Measurements from ENCODE around the gene ISCU. TPM values are rescaled to one million over a fixed set of nuclear protein-coding genes. Genes with fewer than 3 reads are reported as not detected.

Gene ISCU
- total RNA-seq, 4 donors from 2014 or later = 207 to 257 (median 242) TPM

DNA sequence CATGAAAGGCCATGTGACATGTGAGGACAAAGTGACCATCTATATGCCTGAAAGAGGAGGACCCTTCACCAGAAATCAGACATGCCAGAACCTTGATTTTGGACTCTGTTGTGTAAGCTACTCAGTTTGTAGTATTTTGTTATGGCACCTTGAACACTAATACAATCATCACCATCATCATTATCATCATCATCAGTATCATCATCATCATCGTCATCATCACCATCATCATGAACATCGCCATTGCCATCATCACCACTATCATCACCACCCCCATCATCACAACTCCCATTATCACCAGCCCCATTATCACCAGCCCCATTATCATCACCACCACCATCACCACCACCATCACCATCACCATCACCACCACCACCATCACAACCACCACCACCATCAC lies 15.9 kb downstream of the ISCU start:
- 82% methylated on average over 2 of the region's 2 CpGs for WGBS

GRCh38 chr12:108578813-108579212 lies 16.4 kb downstream of the ISCU start:
- intact Hi-C loops (cut with DNase I) = no loop called here
- H3K9me3 ChIP-seq = no peaks in the 10 kb centered on the region
- DNase-seq (ENCODE audit: extremely low spot score) = no peak

More for the DNA sequence above, 15.9 kb downstream of the ISCU start:
- intact Hi-C loops (cut with DNase I) = no loop called here
- no peaks in the 10 kb centered on the region for H3K27me3 ChIP-seq
- H3K36me3 ChIP-seq = no peaks in the 10 kb centered on the region
- no peak overlapping the region for H3K27ac ChIP-seq (replicated peaks in 1 of 4)
- no peak overlapping the region for H3K4me3 ChIP-seq
- DNase-seq (ENCODE audit: extremely low spot score) = no peak
- peaks cover 0 to 22% (median 10%) of the 10 kb centered on the region in 4 donors for H3K4me1 ChIP-seq
- no peak for TF ChIP-seq POLR2AphosphoS5 (IDR thresholded peaks at IDR 0.05)
- no peak for TF ChIP-seq POLR2A (IDR thresholded peaks at IDR 0.05; ENCODE audit: low read depth)
- TF ChIP-seq, protein P1, sequence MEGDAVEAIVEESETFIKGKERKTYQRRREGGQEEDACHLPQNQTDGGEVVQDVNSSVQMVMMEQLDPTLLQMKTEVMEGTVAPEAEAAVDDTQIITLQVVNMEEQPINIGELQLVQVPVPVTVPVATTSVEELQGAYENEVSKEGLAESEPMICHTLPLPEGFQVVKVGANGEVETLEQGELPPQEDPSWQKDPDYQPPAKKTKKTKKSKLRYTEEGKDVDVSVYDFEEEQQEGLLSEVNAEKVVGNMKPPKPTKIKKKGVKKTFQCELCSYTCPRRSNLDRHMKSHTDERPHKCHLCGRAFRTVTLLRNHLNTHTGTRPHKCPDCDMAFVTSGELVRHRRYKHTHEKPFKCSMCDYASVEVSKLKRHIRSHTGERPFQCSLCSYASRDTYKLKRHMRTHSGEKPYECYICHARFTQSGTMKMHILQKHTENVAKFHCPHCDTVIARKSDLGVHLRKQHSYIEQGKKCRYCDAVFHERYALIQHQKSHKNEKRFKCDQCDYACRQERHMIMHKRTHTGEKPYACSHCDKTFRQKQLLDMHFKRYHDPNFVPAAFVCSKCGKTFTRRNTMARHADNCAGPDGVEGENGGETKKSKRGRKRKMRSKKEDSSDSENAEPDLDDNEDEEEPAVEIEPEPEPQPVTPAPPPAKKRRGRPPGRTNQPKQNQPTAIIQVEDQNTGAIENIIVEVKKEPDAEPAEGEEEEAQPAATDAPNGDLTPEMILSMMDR (IDR thresholded peaks at IDR 0.05) = no peak
- TF ChIP-seq EP300 (IDR thresholded peaks at IDR 0.05) = no peak
- H3K9me3 ChIP-seq = no peaks in the 10 kb centered on the region

GRCh38 chr12:108580531-108580930 lies 18.1 kb downstream of the ISCU start:
- H3K9me3 ChIP-seq = no peaks in the 10 kb centered on the region
- DNase-seq (ENCODE audit: extremely low spot score) = no peak
- intact Hi-C loops (cut with DNase I) = no loop called here
- no peak for TF ChIP-seq POLR2A (IDR thresholded peaks at IDR 0.05; ENCODE audit: low read depth)
- no peak for TF ChIP-seq EP300 (IDR thresholded peaks at IDR 0.05)
- TF ChIP-seq, protein P1 (IDR thresholded peaks at IDR 0.05) = no peak
- TF ChIP-seq POLR2AphosphoS5 (IDR thresholded peaks at IDR 0.05) = no peak
- no peaks in the 10 kb centered on the region for H3K27me3 ChIP-seq
- peaks cover 0 to 22% (median 10%) of the 10 kb centered on the region in 4 donors for H3K4me1 ChIP-seq
- WGBS = 65% methylated on average over 3 of the region's 3 CpGs
- peak overlapping the region in 2 of 4 donors; percentile 2 to 27 for H3K27ac ChIP-seq (replicated peaks in 1 of 4)
- H3K4me3 ChIP-seq = no peak overlapping the region
- no peaks in the 10 kb centered on the region for H3K36me3 ChIP-seq

More at GRCh38 chr12:108578813-108579212, 16.4 kb downstream of the ISCU start:
- TF ChIP-seq, protein P1 (IDR thresholded peaks at IDR 0.05) = no peak
- no peak for TF ChIP-seq EP300 (IDR thresholded peaks at IDR 0.05)
- no peak for TF ChIP-seq POLR2A (IDR thresholded peaks at IDR 0.05; ENCODE audit: low read depth)
- TF ChIP-seq POLR2AphosphoS5 (IDR thresholded peaks at IDR 0.05) = no peak
- H3K27ac ChIP-seq (replicated peaks in 1 of 4) = no peak overlapping the region
- H3K27me3 ChIP-seq = no peaks in the 10 kb centered on the region
- H3K36me3 ChIP-seq = no peaks in the 10 kb centered on the region
- peaks cover 0 to 22% (median 10%) of the 10 kb centered on the region in 4 donors for H3K4me1 ChIP-seq
- H3K4me3 ChIP-seq = no peak overlapping the region
- WGBS = 96% methylated on average over 3 of the region's 3 CpGs

GRCh38 chr12:108581311-108582227 lies 19.2 kb downstream of the ISCU start:
- no peaks in the 10 kb centered on the region for H3K9me3 ChIP-seq
- TF ChIP-seq POLR2A (IDR thresholded peaks at IDR 0.05; ENCODE audit: low read depth) (no peak), POLR2AphosphoS5 (IDR thresholded peaks at IDR 0.05) (no peak), EP300 (IDR thresholded peaks at IDR 0.05) (no peak)
- TF ChIP-seq, protein P1 (IDR thresholded peaks at IDR 0.05) = no peak
- H3K27me3 ChIP-seq = no peaks in the 10 kb centered on the region
- H3K36me3 ChIP-seq = no peaks in the 10 kb centered on the region
- intact Hi-C loops (cut with DNase I) = no loop called here
- H3K27ac ChIP-seq (replicated peaks in 1 of 4) = peak overlapping the region in 2 of 4 donors; percentile 31 to 51
- peaks cover 0 to 22% (median 10%) of the 10 kb centered on the region in 4 donors for H3K4me1 ChIP-seq
- DNase-seq (ENCODE audit: extremely low spot score) = no peak
- whole genome bisulfite sequencing = 81% methylated on average over 13 of the region's 33 CpGs
- H3K4me3 ChIP-seq = no peak overlapping the region

Measured in esophagus muscularis mucosa (tissue), 4 donors.